CD4-positive, alpha-beta T cell treated with Interleukin-4 for 1 hour (primary cell): ENCODE measurements around the gene TM9SF4.
"Not testable (repeated sequence)": the region's sequence is repeated elsewhere in the genome, so short reads cannot be mapped to it uniquely, and the experiment has no call there.

Experiments used
- DNase-seq, 2 donors: peaks; one replicate each; pipeline ENCODE4 v3.0.0-alpha.2; 2020 to 2022

TM9SF4 gene

DNA sequence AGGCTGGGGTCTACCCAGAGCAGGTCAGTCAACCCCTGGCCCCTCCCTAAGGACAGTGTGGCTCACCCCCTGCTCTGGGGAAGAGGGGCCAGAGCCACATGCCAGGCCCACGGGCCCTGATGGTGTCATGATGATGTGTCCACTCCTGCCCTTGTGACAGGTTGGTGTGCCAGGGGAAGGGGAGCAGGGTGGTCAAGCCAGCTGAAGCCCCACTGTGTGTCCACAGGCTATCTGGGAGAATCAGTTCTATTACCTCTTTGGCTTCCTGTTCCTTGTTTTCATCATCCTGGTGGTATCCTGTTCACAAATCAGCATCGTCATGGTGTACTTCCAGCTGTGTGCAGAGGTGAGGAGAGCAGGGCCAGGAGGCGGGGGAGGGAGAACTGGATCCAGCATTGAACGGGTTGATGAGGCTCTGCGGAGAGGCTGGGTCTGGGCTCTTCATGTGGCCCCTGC is 50.3 kb downstream of the TM9SF4 start:
- no peak for DNase-seq

DNA sequence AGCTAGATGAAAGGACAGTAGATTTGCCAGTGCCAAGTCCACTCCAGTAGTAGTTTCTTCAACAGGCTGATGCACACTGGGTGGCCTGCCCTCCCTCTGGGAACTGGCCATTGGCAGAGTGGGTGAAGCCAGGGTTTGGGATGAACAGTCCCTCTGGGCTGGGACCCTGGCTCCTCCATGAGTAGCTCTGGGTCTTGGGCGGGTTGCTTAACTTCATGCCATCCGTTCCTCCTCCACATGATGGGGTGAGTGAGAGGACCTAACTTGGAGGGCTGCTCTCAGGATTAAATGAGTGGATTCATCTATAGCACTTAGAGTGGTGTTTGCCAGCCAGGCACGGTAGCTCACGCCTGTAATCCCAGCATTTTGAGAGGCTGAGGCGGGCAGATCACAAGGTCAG is 50.8 kb downstream of the TM9SF4 start:
- DNase-seq: no peak

DNA sequence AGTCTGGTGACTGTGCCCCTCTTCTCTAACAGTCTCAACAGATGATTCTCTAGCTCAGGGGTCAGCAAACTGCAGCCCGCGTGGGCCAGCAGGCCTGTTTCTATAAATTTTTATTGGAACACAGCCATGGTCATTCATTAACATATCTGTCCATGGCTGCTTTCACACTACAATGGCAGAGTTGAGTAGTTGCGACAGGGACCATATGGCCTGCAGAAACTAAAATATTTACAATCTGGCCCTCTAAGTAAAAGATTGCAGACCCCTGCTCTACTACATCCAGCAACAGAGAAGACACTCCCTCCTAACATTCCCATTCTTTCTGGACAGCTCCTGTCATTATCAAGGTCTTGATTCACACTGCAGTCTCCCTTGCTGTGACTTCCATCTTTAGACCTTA is 52.8 kb downstream of the TM9SF4 start:
- DNase-seq: no peak

DNA sequence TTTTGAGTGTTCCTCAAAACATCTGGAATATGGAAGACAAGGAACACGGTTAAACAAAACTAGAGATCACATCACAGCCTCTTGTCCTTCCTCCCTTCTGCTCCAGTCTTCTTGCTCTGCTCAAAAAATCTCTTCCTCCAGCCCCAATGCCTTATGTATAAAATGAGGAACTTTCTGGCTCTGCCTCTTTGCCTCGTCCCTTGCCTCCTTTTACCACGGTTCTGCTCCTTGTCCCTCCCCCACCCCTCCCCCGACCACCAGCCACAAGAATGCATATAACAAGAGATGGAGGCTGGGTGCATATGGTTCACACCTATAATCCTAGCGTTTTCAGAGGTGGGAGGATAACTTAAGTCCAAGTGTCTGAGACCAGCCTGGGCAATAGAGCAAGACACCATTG is 54.4 kb downstream of the TM9SF4 start:
- DNase-seq: no peak

DNA sequence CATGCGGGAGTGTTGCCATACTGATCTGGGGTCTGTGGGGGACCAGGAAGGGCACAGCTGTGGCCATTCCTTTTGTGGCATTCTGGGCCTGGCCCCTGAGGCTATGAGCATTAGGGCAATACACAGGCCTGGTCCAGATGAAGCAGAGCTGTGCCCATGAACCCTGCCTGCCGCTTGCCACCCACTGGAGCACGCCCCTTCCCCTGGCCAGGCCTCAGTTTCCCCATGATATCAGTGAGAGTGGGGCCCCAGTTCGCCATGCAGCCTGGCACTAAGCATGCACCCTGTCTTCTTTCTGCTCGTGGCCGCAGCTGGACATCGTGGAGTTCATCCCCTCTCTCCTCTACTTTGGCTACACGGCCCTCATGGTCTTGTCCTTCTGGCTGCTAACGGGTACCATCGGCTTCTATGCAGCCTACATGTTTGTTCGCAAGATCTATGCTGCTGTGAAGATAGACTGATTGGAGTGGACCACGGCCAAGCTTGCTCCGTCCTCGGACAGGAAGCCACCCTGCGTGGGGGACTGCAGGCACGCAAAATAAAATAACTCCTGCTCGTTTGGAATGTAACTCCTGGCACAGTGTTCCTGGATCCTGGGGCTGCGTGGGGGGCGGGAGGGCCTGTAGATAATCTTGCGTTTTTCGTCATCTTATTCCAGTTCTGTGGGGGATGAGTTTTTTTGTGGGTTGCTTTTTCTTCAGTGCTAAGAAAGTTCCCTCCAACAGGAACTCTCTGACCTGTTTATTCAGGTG is 55.6 kb downstream of the TM9SF4 start:
- no peak for DNase-seq

DNA sequence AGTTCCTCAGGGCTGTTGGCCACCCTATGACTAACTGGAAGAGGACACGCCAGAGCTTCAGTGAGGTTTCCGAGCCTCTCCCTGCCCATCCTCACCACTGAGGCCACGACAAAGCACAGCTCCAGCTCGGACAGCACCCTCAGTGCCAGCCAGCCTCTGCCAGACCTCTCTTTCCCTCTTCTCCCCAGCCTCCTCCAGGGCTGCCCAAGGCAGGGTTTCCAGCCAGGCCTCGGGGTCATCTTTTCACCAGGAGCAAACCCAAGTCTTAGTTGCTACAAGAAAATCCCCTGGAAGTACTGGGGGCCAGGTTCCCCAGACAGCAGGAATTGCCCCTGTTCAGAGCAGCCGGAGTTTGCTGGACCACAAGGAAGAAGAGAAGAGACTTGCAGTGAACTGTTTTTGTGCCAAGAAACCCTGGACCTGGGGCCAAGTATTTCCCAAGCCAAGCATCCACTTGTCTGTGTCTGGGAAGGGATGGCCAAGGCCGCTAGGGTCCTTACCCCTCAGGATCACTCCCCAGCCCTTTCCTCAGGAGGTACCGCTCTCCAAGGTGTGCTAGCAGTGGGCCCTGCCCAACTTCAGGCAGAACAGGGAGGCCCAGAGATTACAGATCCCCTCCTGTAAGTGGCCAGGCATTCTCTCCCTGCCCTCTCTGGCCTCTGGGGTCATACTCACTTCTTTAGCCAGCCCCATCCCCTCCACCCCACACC is 56.5 kb downstream of the TM9SF4 start:
- DNase-seq: no peak

DNA sequence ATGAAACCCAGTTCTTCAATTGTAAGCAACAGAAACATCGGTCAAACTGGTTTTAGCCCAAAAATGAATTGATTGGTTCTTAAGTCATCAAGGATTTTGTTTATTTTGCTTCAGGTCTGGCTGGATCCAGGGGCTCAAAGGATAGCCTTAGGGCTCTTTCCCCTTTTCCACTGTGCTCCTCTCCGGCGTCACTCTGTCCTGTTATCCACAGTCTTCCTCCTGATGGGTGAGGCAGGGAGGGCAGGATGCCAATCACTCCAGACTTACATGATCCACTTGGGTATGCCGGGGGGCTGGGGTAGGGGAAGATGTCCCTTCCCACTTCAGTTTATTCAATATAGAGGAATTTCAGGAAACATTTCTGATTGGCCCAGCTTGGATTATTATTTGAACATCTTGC is 58.0 kb downstream of the TM9SF4 start:
- DNase-seq: no peak

DNA sequence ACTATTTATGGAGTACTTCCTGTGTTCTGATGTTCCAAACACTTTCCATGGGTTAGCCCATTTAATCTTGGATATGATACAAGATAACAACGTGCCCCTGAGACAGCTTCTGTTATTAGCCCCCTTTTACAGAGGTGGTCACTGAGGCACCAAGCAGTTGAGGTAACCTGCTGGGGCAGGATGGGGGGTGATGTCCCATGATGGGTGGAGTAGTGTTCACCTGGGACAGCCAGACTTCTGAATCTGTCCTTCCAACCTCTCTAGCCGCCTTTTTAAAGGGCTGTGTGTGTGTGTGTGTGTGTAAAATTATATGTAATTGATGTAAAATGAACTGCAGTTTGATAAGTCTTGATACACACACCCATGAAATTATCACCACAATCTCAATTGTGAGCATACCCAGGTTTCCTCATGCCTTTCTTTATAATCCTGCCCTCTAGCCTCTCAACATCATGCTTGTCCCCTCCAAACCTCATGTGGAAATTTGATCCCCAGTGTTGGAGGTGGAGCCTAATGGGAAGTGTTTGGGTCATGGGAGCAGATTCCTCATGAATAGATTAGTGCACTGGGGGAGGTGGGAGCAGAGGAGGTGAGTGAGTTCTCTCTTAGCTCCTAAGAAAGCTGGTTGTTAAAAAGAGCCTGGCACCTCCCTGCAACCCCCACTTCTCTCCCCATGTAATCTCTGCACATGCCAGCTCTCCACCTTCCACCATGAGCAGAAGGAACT is 58.8 kb downstream of the TM9SF4 start:
- DNase-seq: no peak

DNA sequence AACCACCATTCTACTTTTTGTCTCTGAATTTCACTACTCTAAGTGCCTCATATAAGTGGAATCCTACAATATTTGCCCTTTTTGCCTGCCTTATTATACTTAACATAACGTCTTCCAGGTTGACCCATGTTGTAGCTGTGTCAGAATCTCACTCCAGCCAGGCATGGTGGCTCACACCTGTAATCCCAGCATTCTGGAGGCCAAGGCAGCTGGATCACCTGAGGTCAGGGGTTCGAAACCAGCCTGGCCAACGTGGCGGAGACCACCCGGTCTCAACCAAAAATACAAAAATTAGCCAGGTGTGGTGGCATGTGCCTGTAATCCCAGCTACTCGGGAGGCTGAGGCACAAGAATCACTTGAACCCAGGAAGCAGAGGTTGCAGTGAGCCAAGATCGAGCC is 68.2 kb downstream of the TM9SF4 start:
- DNase-seq: not testable (repeated sequence)

DNA sequence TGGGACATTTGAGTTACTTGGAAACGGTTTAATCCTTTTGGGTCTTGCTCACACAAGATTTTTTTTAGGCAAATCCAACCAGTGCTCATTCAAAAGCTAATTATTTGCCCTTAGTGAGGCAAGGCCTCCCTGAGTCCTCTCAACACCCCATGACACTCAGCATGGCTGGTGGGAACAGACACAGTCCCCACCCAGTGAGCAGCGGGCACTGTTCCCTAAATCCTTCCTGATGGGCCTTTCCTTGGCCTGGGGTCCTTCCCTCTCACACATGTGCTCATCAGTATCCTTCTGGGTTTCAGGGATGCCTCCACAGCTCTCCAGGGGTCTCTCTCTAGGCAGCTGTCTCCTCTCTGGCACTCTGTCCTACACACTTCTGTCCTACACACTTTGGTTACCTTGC is 70.0 kb downstream of the TM9SF4 start:
- DNase-seq: no peak

DNA sequence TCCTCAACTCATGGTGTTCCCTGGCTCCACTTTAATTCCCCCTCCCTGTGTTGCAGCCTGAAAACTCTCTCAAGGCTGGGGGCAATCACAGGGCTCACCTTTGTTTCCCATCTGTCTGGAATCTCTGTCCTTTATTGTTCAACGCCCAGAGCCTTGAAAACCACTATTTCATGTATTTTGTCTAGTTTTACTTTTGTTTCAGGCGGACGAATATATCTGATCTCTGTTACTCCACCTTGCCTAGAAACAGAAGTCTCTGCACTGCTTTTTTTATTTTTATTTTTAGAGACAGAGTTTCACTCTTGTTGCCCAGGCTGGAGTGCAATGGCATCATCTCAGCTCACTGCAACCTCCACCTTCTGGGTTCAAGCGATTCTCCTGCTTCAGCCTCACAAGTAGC is 70.4 kb downstream of the TM9SF4 start:
- no peak for DNase-seq

DNA sequence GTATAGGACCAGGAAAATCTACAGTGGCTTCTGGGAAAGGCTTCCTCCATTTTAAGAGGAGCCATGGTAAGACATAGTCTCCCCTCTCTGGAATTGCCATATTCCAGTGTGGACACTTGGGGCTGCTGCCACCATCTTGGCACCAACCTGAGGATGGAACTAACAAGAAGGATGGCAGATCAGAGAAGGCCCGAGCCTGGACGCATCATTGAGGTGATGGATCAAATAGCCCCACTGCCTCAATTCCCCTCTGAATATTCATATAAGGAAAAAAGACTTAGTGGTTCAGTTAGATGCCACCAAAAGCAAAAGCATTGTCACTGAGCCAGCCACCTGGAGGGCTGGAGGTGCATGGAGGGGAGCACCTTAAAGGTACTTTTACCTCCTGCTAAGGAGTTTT is 72.1 kb downstream of the TM9SF4 start:
- no peak for DNase-seq

DNA sequence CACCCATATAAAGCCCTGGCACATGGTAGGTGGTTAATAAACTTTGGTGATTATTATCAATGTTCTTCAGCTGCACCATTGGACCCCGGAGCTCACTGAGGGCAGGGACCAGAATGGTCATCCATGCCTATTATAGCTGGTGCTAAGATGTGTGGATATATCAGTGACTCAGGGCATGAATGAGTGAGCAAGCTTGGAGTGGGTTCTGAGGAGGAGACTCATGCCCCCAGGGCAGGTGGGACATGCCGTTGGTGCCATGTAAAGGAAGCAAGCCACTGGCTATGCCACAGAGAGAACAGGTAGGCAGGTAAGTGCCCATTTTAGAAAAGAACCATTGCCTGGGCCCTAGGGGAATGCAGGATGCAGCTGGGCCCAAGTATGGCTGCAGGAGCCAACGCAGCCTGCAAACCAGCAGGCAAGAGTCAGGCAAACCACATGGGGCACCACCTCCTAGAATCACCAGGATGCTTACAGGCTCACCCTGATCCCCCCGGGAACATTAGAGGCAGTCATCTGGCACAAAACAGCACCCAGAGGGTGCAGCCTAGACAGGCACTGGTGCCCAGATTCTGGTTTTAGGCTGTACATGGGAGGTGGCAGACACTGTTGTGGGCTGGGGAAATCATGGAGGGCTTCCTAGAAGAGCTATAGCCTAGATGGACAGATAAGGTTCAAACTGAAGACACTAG is 74.6 kb downstream of the TM9SF4 start:
- DNase-seq: no peak

DNA sequence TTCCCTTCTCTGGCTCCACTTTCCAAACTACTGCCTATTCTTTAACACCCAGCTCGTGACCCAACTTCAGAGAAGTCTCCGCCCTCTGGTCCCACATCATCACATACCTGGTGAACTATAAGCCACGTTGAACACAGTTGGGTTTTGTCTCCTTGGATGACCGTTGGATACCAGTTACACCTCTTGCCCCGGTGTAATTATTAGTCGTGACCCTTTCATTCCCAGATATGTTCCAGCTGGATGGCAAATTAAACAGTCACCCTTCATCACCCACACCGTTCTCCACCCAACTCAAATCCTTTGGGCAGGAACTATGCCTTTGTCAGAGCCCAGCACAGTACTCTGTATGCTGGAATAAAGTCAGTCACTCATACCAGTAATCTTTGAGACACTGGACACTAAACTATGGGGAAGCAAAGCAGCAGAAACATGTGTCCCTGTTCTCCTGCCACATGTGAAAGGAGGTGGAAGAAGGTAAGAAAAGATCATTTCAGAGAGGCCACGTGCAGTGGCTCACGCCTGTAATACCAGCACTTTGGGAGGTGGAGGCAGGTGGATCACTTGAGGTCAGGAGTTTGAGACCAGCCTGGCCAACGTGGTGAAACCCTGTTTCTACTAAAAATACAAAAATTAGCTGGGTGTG is 75.6 kb downstream of the TM9SF4 start:
- DNase-seq: no peak

DNA sequence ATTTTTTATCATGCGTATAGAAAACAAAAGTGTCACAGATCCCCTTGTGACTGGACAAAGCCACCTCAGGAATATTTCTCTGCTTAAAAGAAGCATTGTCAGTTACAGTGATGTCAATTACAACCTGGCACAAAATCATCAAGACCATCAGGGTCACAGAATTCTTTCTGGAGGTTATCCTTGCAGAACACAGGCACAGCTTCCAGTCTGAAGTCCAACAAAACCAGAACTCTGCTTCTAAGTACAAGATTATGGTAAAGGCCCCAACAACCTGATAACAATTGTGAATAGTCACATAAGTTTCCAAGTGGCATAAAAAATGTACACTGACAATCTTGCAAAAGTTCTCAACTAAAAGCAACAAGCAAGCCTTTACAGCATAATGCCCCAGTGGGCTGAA is 77.0 kb downstream of the TM9SF4 start:
- no peak for DNase-seq

DNA sequence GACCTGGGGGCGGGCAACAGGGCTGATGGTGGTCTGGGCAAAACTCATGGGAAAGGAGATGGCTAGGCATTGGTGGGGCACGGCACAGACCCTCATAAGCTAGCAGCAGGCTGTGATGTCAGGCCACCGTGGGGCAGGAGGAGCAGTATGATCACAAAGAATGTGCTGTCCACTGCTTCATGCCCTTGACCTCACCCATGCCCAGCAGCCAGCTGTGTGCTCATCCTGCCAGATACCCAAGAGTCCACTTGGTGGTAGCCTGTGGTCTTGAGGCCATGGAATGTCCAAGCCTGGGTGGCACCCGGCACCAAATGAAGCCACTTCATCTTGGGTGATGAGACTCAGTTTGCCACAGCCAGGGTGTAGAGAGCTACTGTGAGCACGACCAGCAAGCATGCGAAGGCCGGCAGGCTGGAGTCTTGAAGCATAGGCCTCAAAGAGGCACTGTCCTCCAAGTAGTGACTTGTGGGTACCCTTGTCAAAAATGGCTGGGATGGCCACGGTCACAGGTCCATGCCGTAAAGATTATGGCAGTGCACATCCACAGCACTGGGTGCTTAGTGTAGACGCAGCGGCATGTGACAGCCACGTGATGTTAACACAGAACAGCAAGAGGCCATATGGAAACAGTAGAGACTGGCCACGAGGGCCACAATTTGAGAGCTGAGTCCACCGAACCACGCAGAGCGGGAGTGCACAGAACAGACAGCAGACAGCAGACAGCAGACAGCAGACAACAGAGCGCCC is 79.0 kb downstream of the TM9SF4 start:
- DNase-seq: no peak

DNA sequence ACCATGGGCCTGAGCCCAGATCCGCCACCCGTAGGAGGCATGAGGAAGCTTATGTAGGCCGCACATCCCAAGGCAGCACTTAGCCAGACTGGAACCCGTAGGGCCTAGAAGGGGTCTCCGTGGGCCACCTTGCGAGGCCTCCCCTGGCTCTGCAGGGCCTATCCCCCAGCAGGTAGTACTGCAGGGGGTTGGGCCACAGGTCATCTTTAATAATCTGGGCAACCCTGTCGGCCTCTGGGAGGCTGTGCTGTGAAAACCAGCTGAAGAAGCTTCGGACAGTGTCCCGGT is 79.6 kb downstream of the TM9SF4 start:
- DNase-seq: no peak

DNA sequence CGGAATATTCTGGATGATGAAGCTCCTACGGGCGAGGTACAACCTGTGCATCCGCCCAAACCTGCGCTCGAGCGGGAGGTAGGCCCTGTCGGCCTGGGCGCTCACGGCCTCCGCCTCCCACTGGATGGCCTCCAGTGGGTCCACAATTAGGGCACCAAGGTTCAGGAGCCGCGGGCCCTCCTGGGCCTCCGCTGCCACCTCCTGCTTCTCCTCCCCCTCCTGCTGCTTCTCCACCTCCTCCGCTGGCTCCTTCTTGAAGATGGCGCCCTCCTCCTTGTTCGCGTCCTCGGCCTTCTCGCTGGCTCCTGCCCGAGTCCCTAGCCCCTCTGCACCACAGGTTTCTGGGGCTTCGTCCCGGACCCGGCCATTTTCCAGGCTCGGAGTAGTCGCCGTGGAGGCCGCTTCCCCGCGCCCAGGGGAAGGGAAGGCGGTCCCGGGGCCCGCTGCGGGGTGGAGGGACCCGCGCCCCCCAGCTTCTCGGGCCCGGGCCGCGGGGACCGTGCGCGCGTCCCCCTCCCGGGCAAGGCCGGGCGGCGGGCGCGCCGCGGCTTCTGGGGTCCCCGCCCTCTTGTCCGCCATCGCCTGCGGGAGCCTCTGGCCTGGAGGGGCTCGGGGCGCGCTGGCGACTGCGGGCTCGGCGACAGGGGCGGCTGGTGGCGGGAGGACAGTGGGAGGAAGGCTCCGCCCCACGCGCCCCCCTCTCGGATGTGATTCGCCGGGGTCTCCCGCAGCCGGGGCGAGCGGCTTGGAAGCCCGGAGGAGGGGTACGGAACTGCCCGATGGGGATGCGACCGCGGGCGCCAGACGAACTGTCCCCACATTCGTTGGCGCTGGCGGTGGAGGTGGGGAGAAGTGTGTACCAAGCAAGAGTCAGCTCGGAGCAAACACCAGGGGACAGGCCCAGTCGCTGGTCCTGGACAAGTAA is 80.4 kb downstream of the TM9SF4 start:
- peak; percentile 29 to 43 for DNase-seq

DNA sequence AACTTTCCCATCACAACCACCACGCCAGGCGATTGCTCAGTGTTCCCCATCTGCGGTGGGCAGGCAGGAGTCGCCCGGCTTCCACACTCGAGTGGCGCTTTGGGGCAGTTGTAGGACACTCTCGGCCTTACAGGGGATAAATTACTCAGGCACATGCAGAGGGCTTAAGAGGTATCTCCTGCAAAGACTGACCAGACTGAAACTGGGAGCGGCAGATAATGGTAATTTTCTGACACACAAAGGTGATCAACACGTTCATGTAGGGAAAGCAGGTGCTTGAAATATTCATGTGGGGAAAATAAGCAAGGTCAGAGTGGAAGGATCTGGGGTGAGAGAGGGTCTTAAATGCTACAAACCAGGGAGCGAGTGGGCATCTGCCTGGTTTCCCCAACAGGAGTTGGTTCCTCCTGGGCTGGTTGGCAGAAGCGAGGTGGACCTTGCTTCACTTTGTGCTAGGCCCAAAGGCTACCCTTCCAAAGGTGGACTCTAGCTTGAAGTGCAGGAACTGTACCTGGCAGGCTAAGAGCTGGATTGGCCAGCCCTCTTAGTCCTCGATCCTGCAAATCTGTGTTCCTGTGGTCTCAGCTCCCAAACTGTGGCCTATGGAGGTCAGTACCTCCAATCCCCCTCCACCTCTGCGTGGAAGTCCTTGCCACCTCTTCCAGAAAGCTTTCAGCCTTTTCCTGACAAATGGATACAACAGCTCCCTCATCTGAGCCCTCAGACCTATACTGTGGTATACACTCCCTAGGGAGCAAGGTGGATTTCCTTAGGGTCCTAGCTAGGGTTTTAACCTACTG is 81.3 kb downstream of the TM9SF4 start:
- DNase-seq: no peak

DNA sequence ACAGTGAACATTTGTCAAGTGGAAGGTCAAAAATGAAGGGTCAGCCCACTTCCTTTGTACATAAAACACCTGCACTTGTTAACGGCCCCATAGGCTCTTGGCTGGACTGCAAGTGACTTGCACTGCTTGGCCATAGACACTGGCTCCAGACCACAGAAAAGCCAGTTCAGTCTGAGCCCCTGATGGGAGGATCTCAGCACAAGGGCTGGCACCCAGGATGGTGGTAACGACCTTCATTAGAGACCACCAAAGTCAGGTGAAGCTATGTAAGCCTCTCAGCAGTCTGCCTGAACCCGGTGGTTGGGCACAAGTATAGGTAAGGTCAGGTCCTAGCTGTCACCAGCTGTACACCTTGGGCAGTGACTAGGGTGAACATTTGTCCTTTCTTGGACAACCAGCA is 81.9 kb downstream of the TM9SF4 start:
- DNase-seq: no peak
